HCT116 (cell line): Measurements from ENCODE around the gene GET3.

Experiments
- CEBPB ChIP-seq: IDR thresholded peaks from 2 replicates; pipeline ENCODE4 v1.6.1; 2012; ENCODE audit warnings: low read depth
- EZH2 ChIP-seq: fragments of 200-600 bp; sonication (generic); IDR thresholded peaks from 2 replicates; pipeline ENCODE4 v1.6.1; 2017; ENCODE audit warnings: antibody characterized with exemption, mixed run types
- JUND ChIP-seq: IDR thresholded peaks from 2 replicates; pipeline ENCODE4 v1.6.1; 2012
- POLR2A ChIP-seq: IDR thresholded peaks from 2 replicates; pipeline ENCODE4 v1.7.0; 2011; ENCODE audit warnings: borderline replicate concordance; ENCODE audit not compliant: insufficient read depth, insufficient read length; ENCODE audit errors: extremely low read depth
- SIN3A ChIP-seq: IDR thresholded peaks from 2 replicates; pipeline ENCODE4 v1.6.1; 2012; ENCODE audit warnings: low read depth
- ZBTB33 ChIP-seq: IDR thresholded peaks from 2 replicates; pipeline ENCODE4 v1.6.1; 2011; ENCODE audit warnings: mild to moderate bottlenecking, low read length, moderate library complexity; ENCODE audit not compliant: insufficient replicate concordance; ENCODE audit errors: extremely low read depth
- ZNF274 ChIP-seq: fragments of 200-500 bp; sonication (Bioruptor generic); IDR thresholded peaks from 2 replicates; pipeline ENCODE4 v1.6.1; 2014; ENCODE audit warnings: mild to moderate bottlenecking, low read depth, low read length, inconsistent platforms
- TF ChIP-seq, protein P1 (sequence below), 3 experiments: fragments of 200-600 bp in 1 of 3; sonication (generic) in 1 of 3; IDR thresholded peaks in 2 of 3; conservative IDR thresholded peaks in 1 of 3; 2 replicates each; pipeline ENCODE4 v1.5.1; 2012 to 2017; ENCODE audit warnings: low read depth in 2 of 3, low read length in 2 of 3, antibody characterized with exemption in 1 of 3, borderline replicate concordance in 1 of 3, control low read depth in 1 of 3, mild to moderate bottlenecking in 1 of 3, mixed read lengths in 1 of 3, mixed run types in 1 of 3, moderate library complexity in 1 of 3; ENCODE audit not compliant: insufficient read depth in 1 of 3
- TF ChIP-seq, protein P2 (sequence below): IDR thresholded peaks from 2 replicates; pipeline ENCODE4 v1.6.1; 2012
- TF ChIP-seq, protein P3 (sequence below): IDR thresholded peaks from 2 replicates; pipeline ENCODE4 v1.6.1; 2012

DNA sequence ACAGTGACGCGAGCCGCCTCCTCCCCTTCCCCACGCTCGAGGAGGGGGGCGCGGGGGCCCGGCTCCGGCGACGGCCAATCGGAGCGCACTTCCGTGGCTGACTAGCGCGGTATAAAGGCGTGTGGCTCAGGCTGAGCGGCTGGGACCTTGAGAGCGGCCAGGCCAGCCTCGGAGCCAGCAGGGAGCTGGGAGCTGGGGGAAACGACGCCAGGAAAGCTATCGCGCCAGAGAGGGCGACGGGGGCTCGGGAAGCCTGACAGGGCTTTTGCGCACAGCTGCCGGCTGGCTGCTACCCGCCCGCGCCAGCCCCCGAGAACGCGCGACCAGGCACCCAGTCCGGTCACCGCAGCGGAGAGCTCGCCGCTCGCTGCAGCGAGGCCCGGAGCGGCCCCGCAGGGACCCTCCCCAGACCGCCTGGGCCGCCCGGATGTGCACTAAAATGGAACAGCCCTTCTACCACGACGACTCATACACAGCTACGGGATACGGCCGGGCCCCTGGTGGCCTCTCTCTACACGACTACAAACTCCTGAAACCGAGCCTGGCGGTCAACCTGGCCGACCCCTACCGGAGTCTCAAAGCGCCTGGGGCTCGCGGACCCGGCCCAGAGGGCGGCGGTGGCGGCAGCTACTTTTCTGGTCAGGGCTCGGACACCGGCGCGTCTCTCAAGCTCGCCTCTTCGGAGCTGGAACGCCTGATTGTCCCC lies 54.2 kb downstream of the GET3 start, which contains the start of gene JUNB:
- TF ChIP-seq EZH2 (no peak), POLR2A (peak; percentile 100), JUND (no peak), CEBPB (no peak), ZNF274 (no peak), SIN3A (no peak), ZBTB33 (peak; percentile 88)
- TF ChIP-seq, protein P1, sequence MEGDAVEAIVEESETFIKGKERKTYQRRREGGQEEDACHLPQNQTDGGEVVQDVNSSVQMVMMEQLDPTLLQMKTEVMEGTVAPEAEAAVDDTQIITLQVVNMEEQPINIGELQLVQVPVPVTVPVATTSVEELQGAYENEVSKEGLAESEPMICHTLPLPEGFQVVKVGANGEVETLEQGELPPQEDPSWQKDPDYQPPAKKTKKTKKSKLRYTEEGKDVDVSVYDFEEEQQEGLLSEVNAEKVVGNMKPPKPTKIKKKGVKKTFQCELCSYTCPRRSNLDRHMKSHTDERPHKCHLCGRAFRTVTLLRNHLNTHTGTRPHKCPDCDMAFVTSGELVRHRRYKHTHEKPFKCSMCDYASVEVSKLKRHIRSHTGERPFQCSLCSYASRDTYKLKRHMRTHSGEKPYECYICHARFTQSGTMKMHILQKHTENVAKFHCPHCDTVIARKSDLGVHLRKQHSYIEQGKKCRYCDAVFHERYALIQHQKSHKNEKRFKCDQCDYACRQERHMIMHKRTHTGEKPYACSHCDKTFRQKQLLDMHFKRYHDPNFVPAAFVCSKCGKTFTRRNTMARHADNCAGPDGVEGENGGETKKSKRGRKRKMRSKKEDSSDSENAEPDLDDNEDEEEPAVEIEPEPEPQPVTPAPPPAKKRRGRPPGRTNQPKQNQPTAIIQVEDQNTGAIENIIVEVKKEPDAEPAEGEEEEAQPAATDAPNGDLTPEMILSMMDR (IDR thresholded peaks at IDR 0.05 in 2 of 3, conservative IDR thresholded peaks at IDR 0.05 in 1 of 3; ENCODE audit: borderline replicate concordance in 1 of 3, insufficient read depth in 1 of 3, low read depth in 2 of 3, low read length in 2 of 3), result no peak
- TF ChIP-seq, protein P2, sequence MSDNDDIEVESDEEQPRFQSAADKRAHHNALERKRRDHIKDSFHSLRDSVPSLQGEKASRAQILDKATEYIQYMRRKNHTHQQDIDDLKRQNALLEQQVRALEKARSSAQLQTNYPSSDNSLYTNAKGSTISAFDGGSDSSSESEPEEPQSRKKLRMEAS, result no peak
- TF ChIP-seq, protein P3, sequence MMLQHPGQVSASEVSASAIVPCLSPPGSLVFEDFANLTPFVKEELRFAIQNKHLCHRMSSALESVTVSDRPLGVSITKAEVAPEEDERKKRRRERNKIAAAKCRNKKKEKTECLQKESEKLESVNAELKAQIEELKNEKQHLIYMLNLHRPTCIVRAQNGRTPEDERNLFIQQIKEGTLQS, result no peak
